RWPE2 (cell line): Measurements from ENCODE around the gene LRP1.

ENCODE experiments used
- ATAC-seq: fragments of 200-7000 bp; cut with Tn5 transposase; 3 replicates; pipeline ENCODE4 v1.9.1; 2021; ENCODE audit warnings: low read depth
- DNase-seq: peaks from one replicate; pipeline ENCODE4 v3.0.0-alpha.2; 2020; ENCODE audit warnings: low spot score
- H3K27ac ChIP-seq: fragments of 450-650 bp; 2 replicates; pipeline ENCODE4 v1.5.1; 2017; ENCODE audit warnings: mild to moderate bottlenecking; ENCODE audit not compliant: poor library complexity, severe bottlenecking
- H3K27me3 ChIP-seq: fragments of 250-450 bp; sonication (Bioruptor Pico); 2 replicates; pipeline ENCODE4 v1.5.1; 2021; ENCODE audit warnings: mild to moderate bottlenecking, moderate library complexity; ENCODE audit not compliant: insufficient read depth, poor library complexity, severe bottlenecking
- H3K36me3 ChIP-seq: fragments of 250-450 bp; sonication (Bioruptor Pico); 2 replicates; pipeline ENCODE4 v1.5.1; 2020; ENCODE audit warnings: low read depth, mild to moderate bottlenecking, moderate library complexity
- H3K4me1 ChIP-seq: fragments of 250-450 bp; sonication (Bioruptor Pico); 2 replicates; pipeline ENCODE4 v1.5.1; 2021; ENCODE audit warnings: mild to moderate bottlenecking, moderate library complexity; ENCODE audit not compliant: insufficient read depth, poor library complexity, severe bottlenecking
- H3K4me3 ChIP-seq: fragments of 250-450 bp; sonication (Bioruptor Pico); 2 replicates; pipeline ENCODE4 v1.5.1; 2021; ENCODE audit warnings: mild to moderate bottlenecking, moderate library complexity; ENCODE audit not compliant: severe bottlenecking
- H3K9me3 ChIP-seq: fragments of 250-450 bp; sonication (Bioruptor Pico); 2 replicates; pipeline ENCODE4 v1.5.1; 2021; ENCODE audit warnings: mild to moderate bottlenecking, moderate library complexity; ENCODE audit not compliant: severe bottlenecking
- TF ChIP-seq, protein P1 (sequence below): fragments of 450-650 bp; IDR thresholded peaks from one replicate; pipeline ENCODE4 v1.5.1; 2017; ENCODE audit warnings: mild to moderate bottlenecking, moderate library complexity; ENCODE audit not compliant: poor library complexity, severe bottlenecking

LRP1 gene

DNA sequence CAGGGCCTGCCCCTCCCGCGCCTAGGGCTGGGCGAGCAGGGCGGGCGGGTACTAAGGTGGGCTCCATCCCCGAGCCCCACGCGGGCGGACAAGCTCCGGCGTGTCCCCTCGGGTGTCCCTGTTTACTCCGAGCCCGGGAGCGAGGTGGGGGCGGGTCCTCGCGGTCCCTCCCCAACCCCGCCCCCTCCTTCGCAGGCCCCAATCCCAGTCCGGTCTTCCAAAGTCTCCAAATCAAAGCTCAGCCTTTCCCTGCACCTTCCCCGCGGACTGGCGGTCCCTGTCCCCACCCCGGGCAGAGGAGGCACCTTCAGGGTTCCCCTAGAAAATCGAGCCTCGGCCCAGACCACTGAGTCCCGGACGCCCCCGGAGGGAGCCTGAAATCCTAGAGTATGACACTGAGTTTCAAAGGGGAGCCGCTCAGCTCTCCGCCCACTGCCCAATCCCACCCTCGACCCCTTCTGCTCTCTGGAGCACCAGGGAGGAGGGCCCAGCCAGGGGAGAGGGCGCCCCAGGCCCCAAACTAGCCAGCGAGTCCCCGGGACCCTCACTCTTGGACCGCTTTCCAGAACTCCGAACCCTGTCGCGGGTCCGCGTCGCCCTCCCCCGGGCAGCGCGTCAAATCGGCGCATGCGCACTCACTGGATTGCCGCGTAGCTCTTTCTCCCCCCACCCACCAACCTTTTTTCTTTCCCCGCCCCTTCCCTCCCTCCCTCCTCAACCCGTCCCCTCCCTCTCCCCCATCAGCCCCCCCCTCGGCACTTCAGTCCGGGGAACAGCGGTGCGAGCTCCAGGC lies at the start of gene LRP1:
Gene LRP1, plus strand, starts transcription at position 758 of the 793 bp plus-strand sequence. CDS start 482 bp downstream, outside the sequence.
- no peaks in the 10 kb centered on the region for H3K27me3 ChIP-seq
- peak within 1 kb of the TSS; percentile 62 for H3K27ac ChIP-seq
- peak within 1 kb of the TSS; percentile 82 for H3K4me3 ChIP-seq
- H3K4me1 ChIP-seq: peaks cover 3% of the 10 kb centered on the region
- TF ChIP-seq, protein P1, sequence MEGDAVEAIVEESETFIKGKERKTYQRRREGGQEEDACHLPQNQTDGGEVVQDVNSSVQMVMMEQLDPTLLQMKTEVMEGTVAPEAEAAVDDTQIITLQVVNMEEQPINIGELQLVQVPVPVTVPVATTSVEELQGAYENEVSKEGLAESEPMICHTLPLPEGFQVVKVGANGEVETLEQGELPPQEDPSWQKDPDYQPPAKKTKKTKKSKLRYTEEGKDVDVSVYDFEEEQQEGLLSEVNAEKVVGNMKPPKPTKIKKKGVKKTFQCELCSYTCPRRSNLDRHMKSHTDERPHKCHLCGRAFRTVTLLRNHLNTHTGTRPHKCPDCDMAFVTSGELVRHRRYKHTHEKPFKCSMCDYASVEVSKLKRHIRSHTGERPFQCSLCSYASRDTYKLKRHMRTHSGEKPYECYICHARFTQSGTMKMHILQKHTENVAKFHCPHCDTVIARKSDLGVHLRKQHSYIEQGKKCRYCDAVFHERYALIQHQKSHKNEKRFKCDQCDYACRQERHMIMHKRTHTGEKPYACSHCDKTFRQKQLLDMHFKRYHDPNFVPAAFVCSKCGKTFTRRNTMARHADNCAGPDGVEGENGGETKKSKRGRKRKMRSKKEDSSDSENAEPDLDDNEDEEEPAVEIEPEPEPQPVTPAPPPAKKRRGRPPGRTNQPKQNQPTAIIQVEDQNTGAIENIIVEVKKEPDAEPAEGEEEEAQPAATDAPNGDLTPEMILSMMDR: no peak
- peak; percentile 83 for DNase-seq
- no peaks in the 10 kb centered on the region for H3K9me3 ChIP-seq
- no peaks in the 10 kb centered on the region for H3K36me3 ChIP-seq
- peak; percentile 73 for ATAC-seq

DNA sequence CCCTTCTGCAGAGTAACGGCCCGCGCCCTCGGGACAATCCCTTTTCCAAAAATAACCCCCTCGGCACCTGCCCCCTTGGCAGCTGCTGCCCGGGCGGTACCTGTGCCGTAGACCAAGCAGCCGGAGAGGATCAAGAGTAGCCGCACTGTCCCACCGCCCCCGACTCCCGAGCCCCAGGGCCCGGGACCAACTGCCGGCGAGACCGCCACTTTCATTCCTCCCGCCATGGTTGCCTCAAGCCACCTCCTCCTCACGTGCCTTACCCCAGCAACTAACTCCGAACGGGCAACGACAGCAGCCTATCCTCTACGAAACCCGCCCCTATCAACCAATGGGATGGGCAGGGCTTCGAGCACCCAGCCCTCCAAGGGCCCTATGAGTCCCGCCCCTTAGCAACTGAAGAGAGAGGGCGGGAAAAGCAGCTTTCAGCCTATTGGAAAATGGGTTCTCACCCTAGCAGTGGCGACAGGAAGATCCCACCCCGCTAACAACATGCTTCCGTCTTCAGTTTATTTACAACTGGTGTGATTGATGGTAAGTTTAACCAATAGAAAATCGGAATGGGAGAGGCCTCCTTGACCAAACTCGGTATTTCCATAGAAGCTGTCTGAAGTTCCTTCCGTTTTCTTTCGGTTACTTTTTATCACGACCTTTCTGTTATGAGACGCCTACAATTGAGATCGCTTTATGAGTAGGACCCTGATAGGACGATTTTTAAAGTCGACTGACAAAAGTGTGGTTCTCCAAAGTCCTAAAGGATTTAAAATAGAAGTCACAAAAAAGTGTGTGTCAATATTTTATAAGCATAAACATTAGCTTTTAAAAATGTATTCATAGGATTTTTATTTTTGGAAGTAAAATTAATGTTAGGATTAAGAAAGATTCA lies 49.5 kb upstream of the LRP1 start, which contains the start of gene NEMP1:
Gene NEMP1, minus strand, starts transcription at position 273 of the 886 bp plus-strand sequence. Its CDS starts 46 bp downstream, at position 227.
- DNase-seq: peak; percentile 98
- Histone ChIP-seq H3K27me3 (no peaks in the 10 kb centered on the region), H3K27ac (peak within 1 kb of the TSS; percentile 60), H3K4me1 (peaks cover 3% of the 10 kb centered on the region), H3K36me3 (peaks cover 13% of the 10 kb centered on the region), H3K9me3 (no peaks in the 10 kb centered on the region), H3K4me3 (peak within 1 kb of the TSS; percentile 72)
- TF ChIP-seq, protein P1: no peak
- ATAC-seq: peak; percentile 98

DNA sequence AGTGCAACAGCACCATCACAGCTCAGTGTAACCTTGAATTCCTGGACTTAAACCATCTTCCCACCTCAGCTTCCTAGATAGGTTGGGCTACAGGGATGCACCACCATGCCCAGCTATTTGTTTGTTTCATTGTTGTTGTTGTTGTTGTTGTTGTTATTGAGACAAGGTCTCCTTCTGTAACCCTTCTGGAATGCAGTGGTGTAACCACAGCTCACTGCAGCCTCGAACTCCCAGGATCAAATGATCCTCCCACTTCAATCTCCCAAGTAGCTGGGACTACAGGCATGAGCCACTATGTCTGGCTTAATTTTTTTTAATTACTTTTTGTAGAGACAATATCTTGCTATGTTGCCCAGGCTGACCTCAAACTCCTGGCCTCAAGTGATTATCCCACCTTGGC lies 48.5 kb upstream of the LRP1 start:
- TF ChIP-seq, protein P1: no peak
- no peak for ATAC-seq
- Histone ChIP-seq H3K27me3 (no peaks in the 10 kb centered on the region), H3K4me3 (no peak overlapping the region), H3K4me1 (peaks cover 3% of the 10 kb centered on the region), H3K9me3 (no peaks in the 10 kb centered on the region), H3K36me3 (peaks cover 8% of the 10 kb centered on the region), H3K27ac (peak overlapping the region; percentile 60)
- no peak for DNase-seq

DNA sequence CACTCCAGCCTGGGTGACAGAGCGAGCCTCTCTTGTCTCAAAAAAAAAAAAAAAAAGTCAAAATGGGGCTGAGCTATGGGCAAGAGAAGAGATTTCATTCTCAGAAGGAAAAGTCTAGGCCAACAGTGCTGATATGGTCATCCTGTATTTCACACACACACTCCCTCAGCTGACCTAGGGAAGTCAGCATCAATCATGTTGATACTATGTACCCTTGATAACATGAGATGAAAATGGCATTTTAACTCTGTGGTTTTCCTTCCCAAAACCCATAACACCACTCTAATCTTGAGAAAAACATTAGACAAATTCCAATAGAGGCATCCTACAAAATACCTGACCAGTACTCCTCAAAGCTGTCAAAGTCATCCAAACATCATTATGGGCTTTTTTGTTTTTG lies 47.4 kb upstream of the LRP1 start:
- Histone ChIP-seq H3K9me3 (no peaks in the 10 kb centered on the region), H3K36me3 (peaks cover 7% of the 10 kb centered on the region), H3K27ac (no peak overlapping the region), H3K27me3 (no peaks in the 10 kb centered on the region), H3K4me1 (peaks cover 5% of the 10 kb centered on the region), H3K4me3 (no peak overlapping the region)
- ATAC-seq: no peak
- no peak for DNase-seq
- TF ChIP-seq, protein P1: no peak
